Breast epithelium (tissue), 3 donors: ENCODE results near the gene TMEM245.

Experiments used
- POLR2A ChIP-seq: fragments of 450-650 bp; IDR thresholded peaks from one replicate; pipeline ENCODE4 v1.6.1; 2016; ENCODE audit warnings: antibody characterized with exemption, mild to moderate bottlenecking, moderate library complexity
- TF ChIP-seq, protein P1 (sequence below), 3 donors: fragments of 450-650 bp; IDR thresholded peaks; one replicate each; pipeline ENCODE4 v1.5.1; 2016 to 2017; ENCODE audit warnings: antibody characterized with exemption in 3 of 3, mild to moderate bottlenecking in 3 of 3, moderate library complexity in 3 of 3

DNA sequence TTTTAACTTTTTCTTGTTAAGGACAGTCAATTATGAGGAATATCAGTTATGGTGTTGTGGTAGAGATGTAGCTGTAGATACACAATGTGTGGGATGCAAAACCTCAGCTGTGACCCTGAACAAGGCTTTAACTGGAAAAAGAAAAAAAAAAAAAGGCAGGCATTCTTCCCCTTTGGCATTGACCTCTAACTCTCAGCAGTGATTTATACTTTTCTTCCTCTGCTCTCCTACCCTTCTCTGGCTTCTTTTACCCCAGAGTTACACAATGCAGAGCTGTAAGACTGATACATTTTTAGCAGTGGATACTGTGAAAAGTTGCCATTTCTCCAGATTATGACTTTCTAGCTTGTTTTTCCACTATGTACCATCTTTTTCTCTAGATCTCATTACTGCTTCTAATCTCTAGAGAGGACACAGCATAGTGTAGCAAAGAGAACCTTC is 108.5 kb downstream of the TMEM245 start:
- TF ChIP-seq, protein P1, sequence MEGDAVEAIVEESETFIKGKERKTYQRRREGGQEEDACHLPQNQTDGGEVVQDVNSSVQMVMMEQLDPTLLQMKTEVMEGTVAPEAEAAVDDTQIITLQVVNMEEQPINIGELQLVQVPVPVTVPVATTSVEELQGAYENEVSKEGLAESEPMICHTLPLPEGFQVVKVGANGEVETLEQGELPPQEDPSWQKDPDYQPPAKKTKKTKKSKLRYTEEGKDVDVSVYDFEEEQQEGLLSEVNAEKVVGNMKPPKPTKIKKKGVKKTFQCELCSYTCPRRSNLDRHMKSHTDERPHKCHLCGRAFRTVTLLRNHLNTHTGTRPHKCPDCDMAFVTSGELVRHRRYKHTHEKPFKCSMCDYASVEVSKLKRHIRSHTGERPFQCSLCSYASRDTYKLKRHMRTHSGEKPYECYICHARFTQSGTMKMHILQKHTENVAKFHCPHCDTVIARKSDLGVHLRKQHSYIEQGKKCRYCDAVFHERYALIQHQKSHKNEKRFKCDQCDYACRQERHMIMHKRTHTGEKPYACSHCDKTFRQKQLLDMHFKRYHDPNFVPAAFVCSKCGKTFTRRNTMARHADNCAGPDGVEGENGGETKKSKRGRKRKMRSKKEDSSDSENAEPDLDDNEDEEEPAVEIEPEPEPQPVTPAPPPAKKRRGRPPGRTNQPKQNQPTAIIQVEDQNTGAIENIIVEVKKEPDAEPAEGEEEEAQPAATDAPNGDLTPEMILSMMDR (IDR thresholded peaks at IDR 0.05): no peak
- TF ChIP-seq POLR2A: no peak
